ENCODE measurements around the gene AHDC1. TPM values are rescaled to one million over a fixed set of nuclear protein-coding genes. Genes with fewer than 3 reads are reported as not detected.

AHDC1 gene
- total RNA-seq, 1 experiment from 2014 or later: 18.4 TPM

DNA sequence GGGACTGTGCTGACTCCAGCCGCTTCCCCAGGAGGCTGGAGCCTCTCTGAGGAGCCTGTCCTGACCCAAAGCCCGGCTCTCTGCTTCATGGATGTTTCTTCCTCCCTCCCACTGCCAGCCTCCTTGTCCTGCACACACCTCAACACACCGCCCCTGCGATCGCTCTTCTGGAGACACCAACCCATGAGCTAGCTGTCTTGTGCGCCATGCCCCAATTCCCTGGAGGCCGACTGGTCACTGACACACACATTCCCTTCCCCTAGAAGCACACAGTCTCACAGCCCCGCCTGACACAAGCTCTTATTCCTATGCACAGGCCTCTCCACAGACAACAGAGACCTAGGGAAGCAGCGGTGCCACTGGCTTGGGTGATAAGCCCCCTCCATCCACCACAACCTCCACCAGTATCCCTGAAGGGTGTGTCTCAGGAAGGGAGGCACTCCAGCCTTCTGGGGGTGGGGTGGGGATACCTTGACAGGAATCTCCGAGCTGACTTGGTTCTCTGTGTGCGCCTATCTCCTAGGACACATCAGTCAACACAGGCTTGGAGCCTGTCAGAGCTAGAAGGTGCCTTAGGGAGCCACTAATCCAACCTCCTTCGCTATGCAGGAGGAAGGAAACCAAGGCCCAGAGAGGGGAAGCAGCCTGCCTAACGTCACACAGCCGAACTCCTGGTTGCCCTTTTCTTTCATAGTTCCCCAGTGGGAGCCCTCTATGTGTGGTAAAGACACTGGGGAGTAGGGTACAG, 31.1 kb downstream of the AHDC1 start:
- Mint-ChIP-seq H3K27me3 (ENCODE audit: insufficient read depth, unreplicated experiment) (no peaks in the 10 kb centered on the region), H3K4me3 (ENCODE audit: unreplicated experiment) (peak overlapping the region; percentile 28), H3K27ac (ENCODE audit: low read depth, unreplicated experiment) (no peak overlapping the region)

DNA sequence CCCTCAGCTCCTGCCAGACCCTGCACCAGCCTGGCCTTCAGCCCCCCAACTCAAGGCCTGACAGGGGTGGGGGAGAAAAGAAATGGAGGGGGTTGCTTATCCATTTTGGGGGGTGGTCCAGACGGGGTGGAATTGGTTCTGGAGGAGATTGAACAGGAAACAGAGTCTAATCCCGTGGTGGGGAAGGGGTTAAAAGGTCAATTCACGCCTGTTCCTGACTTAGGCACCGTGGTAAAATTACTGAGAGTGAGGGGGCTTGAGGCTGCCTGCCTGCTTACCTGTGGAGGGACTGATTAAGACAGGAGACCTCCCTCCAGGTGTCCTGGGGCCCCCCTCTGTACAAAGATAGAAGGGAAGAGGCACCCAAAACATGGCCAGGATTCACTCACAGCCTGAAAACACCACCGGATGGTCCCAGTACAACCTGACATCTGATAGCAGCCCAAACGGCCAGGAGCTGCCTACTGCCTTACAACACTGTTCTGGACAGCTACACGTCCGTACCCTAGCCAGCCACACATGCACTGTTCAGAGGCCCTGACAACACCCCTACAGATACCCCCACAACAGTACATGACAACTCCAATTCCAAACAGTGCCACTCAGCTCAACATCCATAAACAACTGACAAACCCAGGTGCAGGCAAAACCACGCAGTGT, 31.8 kb downstream of the AHDC1 start:
- Mint-ChIP-seq H3K4me1 (ENCODE audit: insufficient read depth, unreplicated experiment) (peaks cover 51% of the 10 kb centered on the region), H3K4me3 (ENCODE audit: unreplicated experiment) (peak overlapping the region; percentile 28), H3K27ac (ENCODE audit: low read depth, unreplicated experiment) (no peak overlapping the region), H3K36me3 (ENCODE audit: insufficient read depth, unreplicated experiment) (no peaks in the 10 kb centered on the region), H3K27me3 (ENCODE audit: insufficient read depth, unreplicated experiment) (no peaks in the 10 kb centered on the region), H3K9me3 (ENCODE audit: unreplicated experiment) (no peaks in the 10 kb centered on the region)
- no TSS peak for BruUV-seq (replicated peaks)
- POLR2A ChIA-PET: interaction anchor here (0.6 to 1.8 kb wide), 3 partner anchors 9 to 52 kb away, joined by 3 to 7 read pairs (median 4); no protein-coding TSS in a partner anchor
- intact Hi-C loops (cut with micrococcal nuclease): no loop called here
- TF ChIP-seq, protein P1, sequence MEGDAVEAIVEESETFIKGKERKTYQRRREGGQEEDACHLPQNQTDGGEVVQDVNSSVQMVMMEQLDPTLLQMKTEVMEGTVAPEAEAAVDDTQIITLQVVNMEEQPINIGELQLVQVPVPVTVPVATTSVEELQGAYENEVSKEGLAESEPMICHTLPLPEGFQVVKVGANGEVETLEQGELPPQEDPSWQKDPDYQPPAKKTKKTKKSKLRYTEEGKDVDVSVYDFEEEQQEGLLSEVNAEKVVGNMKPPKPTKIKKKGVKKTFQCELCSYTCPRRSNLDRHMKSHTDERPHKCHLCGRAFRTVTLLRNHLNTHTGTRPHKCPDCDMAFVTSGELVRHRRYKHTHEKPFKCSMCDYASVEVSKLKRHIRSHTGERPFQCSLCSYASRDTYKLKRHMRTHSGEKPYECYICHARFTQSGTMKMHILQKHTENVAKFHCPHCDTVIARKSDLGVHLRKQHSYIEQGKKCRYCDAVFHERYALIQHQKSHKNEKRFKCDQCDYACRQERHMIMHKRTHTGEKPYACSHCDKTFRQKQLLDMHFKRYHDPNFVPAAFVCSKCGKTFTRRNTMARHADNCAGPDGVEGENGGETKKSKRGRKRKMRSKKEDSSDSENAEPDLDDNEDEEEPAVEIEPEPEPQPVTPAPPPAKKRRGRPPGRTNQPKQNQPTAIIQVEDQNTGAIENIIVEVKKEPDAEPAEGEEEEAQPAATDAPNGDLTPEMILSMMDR (IDR thresholded peaks at IDR 0.05; ENCODE audit: unreplicated experiment): no peak
- DNase-seq (ENCODE audit: unreplicated experiment): no peak
- CTCF ChIA-PET: interaction anchor here (0.8 to 2.6 kb wide), 3 partner anchors 15 to 33 kb away, joined by 3 to 12 read pairs (median 9); no protein-coding TSS in a partner anchor

More for the DNA sequence above, 31.1 kb downstream of the AHDC1 start:
- no peak for DNase-seq (ENCODE audit: unreplicated experiment)
- ChIA-PET POLR2A (interaction anchor here (0.9 to 1.8 kb wide), 3 partner anchors 8 to 29 kb away, joined by 3 to 7 read pairs (median 4); no protein-coding TSS in a partner anchor), CTCF (interaction anchor here (0.7 to 2.6 kb wide), 3 partner anchors 14 to 32 kb away, joined by 3 to 12 read pairs (median 4); no protein-coding TSS in a partner anchor)
- Mint-ChIP-seq H3K9me3 (ENCODE audit: unreplicated experiment) (no peaks in the 10 kb centered on the region), H3K36me3 (ENCODE audit: insufficient read depth, unreplicated experiment) (no peaks in the 10 kb centered on the region), H3K4me1 (ENCODE audit: insufficient read depth, unreplicated experiment) (peaks cover 47% of the 10 kb centered on the region)
- intact Hi-C loops (cut with micrococcal nuclease): no loop called here
- BruUV-seq (replicated peaks): no TSS peak
- TF ChIP-seq, protein P1 (IDR thresholded peaks at IDR 0.05; ENCODE audit: unreplicated experiment): no peak

DNA sequence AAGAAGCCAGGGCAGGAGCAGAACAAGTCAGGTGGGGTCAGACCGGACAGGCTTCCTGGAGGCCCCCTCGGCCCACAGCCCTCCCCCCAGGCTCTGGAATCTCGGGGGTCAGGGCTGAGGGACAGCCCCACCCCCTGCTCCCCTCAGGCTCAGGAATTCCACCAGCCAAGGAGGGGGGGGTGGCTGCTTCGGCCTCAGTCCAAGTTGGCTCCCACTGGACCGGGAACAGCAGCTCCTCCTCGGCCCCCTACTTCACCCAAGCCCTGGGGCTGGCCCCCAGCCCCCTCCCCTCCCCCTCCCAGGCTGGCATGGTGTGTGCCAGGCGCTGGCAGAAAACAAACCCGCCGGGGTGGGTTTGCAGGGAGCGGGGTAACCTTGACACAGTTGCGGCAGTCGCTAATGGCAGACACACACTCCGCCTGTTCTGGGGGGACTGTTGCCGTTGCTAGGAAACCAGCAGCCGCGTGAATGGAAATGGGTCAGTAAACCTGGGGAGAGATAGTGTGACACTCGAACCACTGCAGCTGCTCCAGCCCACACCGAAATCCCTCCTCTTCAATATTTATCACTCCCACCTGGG, 32.4 kb downstream of the AHDC1 start:
- Mint-ChIP-seq H3K27me3 (ENCODE audit: insufficient read depth, unreplicated experiment) (no peaks in the 10 kb centered on the region), H3K4me3 (ENCODE audit: unreplicated experiment) (no peak overlapping the region), H3K36me3 (ENCODE audit: insufficient read depth, unreplicated experiment) (no peaks in the 10 kb centered on the region), H3K9me3 (ENCODE audit: unreplicated experiment) (no peaks in the 10 kb centered on the region), H3K27ac (ENCODE audit: low read depth, unreplicated experiment) (peak overlapping the region; percentile 51), H3K4me1 (ENCODE audit: insufficient read depth, unreplicated experiment) (peaks cover 46% of the 10 kb centered on the region)
- intact Hi-C loops (cut with micrococcal nuclease): no loop called here
- no TSS peak for BruUV-seq (replicated peaks)
- no peak for DNase-seq (ENCODE audit: unreplicated experiment)
- CTCF ChIA-PET: interaction anchor here (0.7 to 2.5 kb wide), 4 partner anchors 13 to 467 kb away, joined by 3 to 9 read pairs (median 4); no protein-coding TSS in a partner anchor
- TF ChIP-seq, protein P1 (IDR thresholded peaks at IDR 0.05; ENCODE audit: unreplicated experiment): no peak
- POLR2A ChIA-PET: interaction anchor here (0.5 to 5.0 kb wide), 5 partner anchors 9 to 391 kb away, joined by 3 to 53 read pairs (median 3); no protein-coding TSS in a partner anchor

Data from MCF 10A (cell line).